HCT116 (cell line): Measurements from ENCODE around the gene EEA1.

Experiments
- ATF3 ChIP-seq: IDR thresholded peaks from 2 replicates; pipeline ENCODE4 v1.6.1; 2012
- CTCF ChIP-seq, 3 experiments: fragments of 200-600 bp in 1 of 3; sonication (generic) in 1 of 3; IDR thresholded peaks in 2 of 3; conservative IDR thresholded peaks in 1 of 3; 2 replicates each; pipeline ENCODE4 v1.5.1; 2012 to 2017; ENCODE audit warnings: low read depth in 2 of 3, low read length in 2 of 3, antibody characterized with exemption in 1 of 3, borderline replicate concordance in 1 of 3, control low read depth in 1 of 3, mild to moderate bottlenecking in 1 of 3, mixed read lengths in 1 of 3, mixed run types in 1 of 3, moderate library complexity in 1 of 3; ENCODE audit not compliant: insufficient read depth in 1 of 3
- EZH2 ChIP-seq: fragments of 200-600 bp; sonication (generic); IDR thresholded peaks from 2 replicates; pipeline ENCODE4 v1.6.1; 2017; ENCODE audit warnings: antibody characterized with exemption, mixed run types
- FOSL1 ChIP-seq: IDR thresholded peaks from 2 replicates; pipeline ENCODE4 v1.6.1; 2012; ENCODE audit warnings: low read depth
- JUND ChIP-seq: IDR thresholded peaks from 2 replicates; pipeline ENCODE4 v1.6.1; 2012
- POLR2A ChIP-seq: IDR thresholded peaks from 2 replicates; pipeline ENCODE4 v1.7.0; 2011; ENCODE audit warnings: borderline replicate concordance; ENCODE audit not compliant: insufficient read depth, insufficient read length; ENCODE audit errors: extremely low read depth
- POLR2AphosphoS5 ChIP-seq: IDR thresholded peaks from 2 replicates; pipeline ENCODE4 v1.6.1; 2011; ENCODE audit warnings: mild to moderate bottlenecking, low read depth, low read length, moderate library complexity
- SIN3A ChIP-seq: IDR thresholded peaks from 2 replicates; pipeline ENCODE4 v1.6.1; 2012; ENCODE audit warnings: low read depth
- SRF ChIP-seq: IDR thresholded peaks from 2 replicates; pipeline ENCODE4 v1.6.1; 2012; ENCODE audit warnings: low read depth
- TF ChIP-seq, protein P1 (sequence below): IDR thresholded peaks from 2 replicates; pipeline ENCODE4 v1.6.1; 2012; ENCODE audit warnings: low read depth
- TF ChIP-seq, protein P2 (sequence below): IDR thresholded peaks from 2 replicates; pipeline ENCODE4 v1.6.1; 2012

GRCh38 chr12:92762773-92763172 lies 166.3 kb downstream of the EEA1 start:
- TF ChIP-seq POLR2A, result no peak
- no peak for TF ChIP-seq POLR2AphosphoS5
- no peak for TF ChIP-seq CTCF (IDR thresholded peaks at IDR 0.05 in 2 of 3, conservative IDR thresholded peaks at IDR 0.05 in 1 of 3; ENCODE audit: borderline replicate concordance in 1 of 3, insufficient read depth in 1 of 3, low read depth in 2 of 3, low read length in 2 of 3)
- TF ChIP-seq EZH2, result no peak
- no peak for TF ChIP-seq SRF
- TF ChIP-seq SIN3A, result no peak
- TF ChIP-seq, protein P1, sequence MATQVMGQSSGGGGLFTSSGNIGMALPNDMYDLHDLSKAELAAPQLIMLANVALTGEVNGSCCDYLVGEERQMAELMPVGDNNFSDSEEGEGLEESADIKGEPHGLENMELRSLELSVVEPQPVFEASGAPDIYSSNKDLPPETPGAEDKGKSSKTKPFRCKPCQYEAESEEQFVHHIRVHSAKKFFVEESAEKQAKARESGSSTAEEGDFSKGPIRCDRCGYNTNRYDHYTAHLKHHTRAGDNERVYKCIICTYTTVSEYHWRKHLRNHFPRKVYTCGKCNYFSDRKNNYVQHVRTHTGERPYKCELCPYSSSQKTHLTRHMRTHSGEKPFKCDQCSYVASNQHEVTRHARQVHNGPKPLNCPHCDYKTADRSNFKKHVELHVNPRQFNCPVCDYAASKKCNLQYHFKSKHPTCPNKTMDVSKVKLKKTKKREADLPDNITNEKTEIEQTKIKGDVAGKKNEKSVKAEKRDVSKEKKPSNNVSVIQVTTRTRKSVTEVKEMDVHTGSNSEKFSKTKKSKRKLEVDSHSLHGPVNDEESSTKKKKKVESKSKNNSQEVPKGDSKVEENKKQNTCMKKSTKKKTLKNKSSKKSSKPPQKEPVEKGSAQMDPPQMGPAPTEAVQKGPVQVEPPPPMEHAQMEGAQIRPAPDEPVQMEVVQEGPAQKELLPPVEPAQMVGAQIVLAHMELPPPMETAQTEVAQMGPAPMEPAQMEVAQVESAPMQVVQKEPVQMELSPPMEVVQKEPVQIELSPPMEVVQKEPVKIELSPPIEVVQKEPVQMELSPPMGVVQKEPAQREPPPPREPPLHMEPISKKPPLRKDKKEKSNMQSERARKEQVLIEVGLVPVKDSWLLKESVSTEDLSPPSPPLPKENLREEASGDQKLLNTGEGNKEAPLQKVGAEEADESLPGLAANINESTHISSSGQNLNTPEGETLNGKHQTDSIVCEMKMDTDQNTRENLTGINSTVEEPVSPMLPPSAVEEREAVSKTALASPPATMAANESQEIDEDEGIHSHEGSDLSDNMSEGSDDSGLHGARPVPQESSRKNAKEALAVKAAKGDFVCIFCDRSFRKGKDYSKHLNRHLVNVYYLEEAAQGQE, result no peak
- TF ChIP-seq, protein P2, sequence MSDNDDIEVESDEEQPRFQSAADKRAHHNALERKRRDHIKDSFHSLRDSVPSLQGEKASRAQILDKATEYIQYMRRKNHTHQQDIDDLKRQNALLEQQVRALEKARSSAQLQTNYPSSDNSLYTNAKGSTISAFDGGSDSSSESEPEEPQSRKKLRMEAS, result no peak
- TF ChIP-seq FOSL1, result no peak
- no peak for TF ChIP-seq JUND
- TF ChIP-seq ATF3, result no peak
